IMR-90 (cell line): ENCODE results near the gene LDHB. TPM values are rescaled to one million over a fixed set of nuclear protein-coding genes. Genes with fewer than 3 reads are reported as not detected.

Experiments used
- ATAC-seq: fragments of 200-7000 bp; cut with Tn5 transposase; 2 replicates; pipeline ENCODE4 v1.9.1; 2020; ENCODE audit warnings: low read depth, mild to moderate bottlenecking, moderate library complexity
- BruUV-seq: library from RNA; stranded (reverse); fragments of 400-500 nt; replicated peaks from 2 replicates; lab custom pipeline; 2021; lab: Mats Ljungman, UMichigan
- CTCF ChIA-PET: fragments of 300-600 bp; formaldehyde crosslinking; extraction: SDS; loops from one replicate; lab custom pipeline; 2021; ENCODE audit warnings: antibody characterized with exemption; lab: Yijun Ruan, JAX
- POLR2A ChIA-PET: fragments of 300-600 bp; sonication (Branson Sonifier 250); formaldehyde crosslinking; loops from one replicate; lab custom pipeline; 2022; ENCODE audit warnings: antibody characterized with exemption; ENCODE audit not compliant: unreplicated experiment; lab: Charles Lee
- DNase-seq: peaks from one replicate; pipeline ENCODE4 v3.0.0; 2013
- H2AFZ ChIP-seq: replicated peaks from 2 replicates; pipeline ENCODE3; 2013; ENCODE audit warnings: low read length, mild to moderate bottlenecking; ENCODE audit not compliant: poor library complexity
- H2AK5ac ChIP-seq: 2 replicates; pipeline ENCODE4 v1.6.1; 2013; ENCODE audit warnings: low read depth, low read length, inconsistent platforms
- H2AK9ac ChIP-seq: replicated peaks from 2 replicates; pipeline ENCODE3; 2013; ENCODE audit warnings: mild to moderate bottlenecking, low read depth, low read length, moderate library complexity; ENCODE audit not compliant: poor library complexity
- H2BK120ac ChIP-seq: 2 replicates; pipeline ENCODE4 v1.6.1; 2013; ENCODE audit warnings: low read depth, low read length, inconsistent platforms
- H2BK15ac ChIP-seq: 3 replicates; pipeline ENCODE4 v1.6.1; 2013; ENCODE audit warnings: low read depth, low read length, inconsistent platforms
- H2BK20ac ChIP-seq: 2 replicates; pipeline ENCODE4 v1.6.1; 2013; ENCODE audit warnings: low read depth, mild to moderate bottlenecking, inconsistent platforms, low read length, moderate library complexity
- H2BK5ac ChIP-seq: 2 replicates; pipeline ENCODE4 v1.6.1; 2013; ENCODE audit warnings: mild to moderate bottlenecking, low read depth, low read length, inconsistent platforms; ENCODE audit not compliant: poor library complexity, severe bottlenecking
- H3K14ac ChIP-seq: replicated peaks from 2 replicates; pipeline ENCODE4 v1.6.1; 2013; ENCODE audit warnings: low read depth, low read length, inconsistent platforms
- H3K18ac ChIP-seq: 2 replicates; pipeline ENCODE4 v1.6.1; 2013; ENCODE audit warnings: low read depth, low read length, control low read depth
- H3K23ac ChIP-seq: 2 replicates; pipeline ENCODE4 v1.6.1; 2013; ENCODE audit warnings: low read depth, low read length, inconsistent platforms
- H3K27ac ChIP-seq: 2 replicates; pipeline ENCODE4 v1.5.1; 2013; ENCODE audit warnings: mild to moderate bottlenecking, control low read depth, low read length; ENCODE audit not compliant: insufficient read depth
- H3K27me3 ChIP-seq: 2 replicates; pipeline ENCODE4 v1.6.1; 2013; ENCODE audit warnings: low read length; ENCODE audit not compliant: control insufficient read depth, insufficient read depth
- H3K36me3 ChIP-seq: 2 replicates; pipeline ENCODE4 v1.6.1; 2013; ENCODE audit warnings: low read length, mixed read lengths; ENCODE audit not compliant: control insufficient read depth, insufficient read depth
- H3K4ac ChIP-seq: 2 replicates; pipeline ENCODE4 v1.6.1; 2013; ENCODE audit warnings: low read depth, low read length, inconsistent platforms
- H3K4me1 ChIP-seq: 2 replicates; pipeline ENCODE4 v1.6.1; 2013; ENCODE audit warnings: low read length, mixed read lengths; ENCODE audit not compliant: control insufficient read depth, insufficient read depth
- H3K4me2 ChIP-seq: 2 replicates; pipeline ENCODE4 v1.6.1; 2013; ENCODE audit warnings: low read depth, mild to moderate bottlenecking, control low read depth, low read length, moderate library complexity
- H3K4me3 ChIP-seq: 2 replicates; pipeline ENCODE4 v1.5.1; 2013; ENCODE audit warnings: low read depth, mild to moderate bottlenecking, control low read depth, low read length, moderate library complexity; ENCODE audit not compliant: insufficient read depth
- H3K56ac ChIP-seq: 2 replicates; pipeline ENCODE4 v1.6.1; 2013; ENCODE audit warnings: low read length, inconsistent platforms; ENCODE audit not compliant: insufficient read depth; ENCODE audit errors: extremely low read depth
- H3K79me1 ChIP-seq, 2 experiments: 2 replicates each; pipeline ENCODE4 v1.6.1; 2013; ENCODE audit warnings: low read length in 2 of 2, inconsistent platforms in 1 of 2, low read depth in 1 of 2
- H3K9ac ChIP-seq: 2 replicates; pipeline ENCODE4 v1.6.1; 2013; ENCODE audit warnings: low read depth, low read length, control low read depth
- H3K9me1 ChIP-seq: 2 replicates; pipeline ENCODE4 v1.6.1; 2013; ENCODE audit warnings: low read length, inconsistent platforms; ENCODE audit not compliant: insufficient read depth
- H3K9me3 ChIP-seq: 2 replicates; pipeline ENCODE4 v1.6.1; 2013; ENCODE audit warnings: low read length; ENCODE audit not compliant: control insufficient read depth, insufficient read depth
- H4K20me1 ChIP-seq: 2 replicates; pipeline ENCODE4 v1.6.1; 2013; ENCODE audit warnings: low read length, inconsistent platforms; ENCODE audit not compliant: insufficient read depth
- H4K5ac ChIP-seq: 2 replicates; pipeline ENCODE4 v1.6.1; 2013; ENCODE audit warnings: mild to moderate bottlenecking, low read depth, low read length, control low read depth
- H4K8ac ChIP-seq, 2 experiments: 2 replicates each; pipeline ENCODE4 v1.6.1; 2013; ENCODE audit warnings: low read depth in 2 of 2, low read length in 2 of 2, control low read depth in 1 of 2, inconsistent platforms in 1 of 2
- H4K91ac ChIP-seq: 2 replicates; pipeline ENCODE4 v1.6.1; 2013; ENCODE audit warnings: low read depth, low read length, inconsistent platforms; ENCODE audit not compliant: insufficient read depth
- BHLHE40 ChIP-seq: fragments of 150-350 bp; IDR thresholded peaks from 2 replicates; pipeline ENCODE4 v1.6.1; 2016; ENCODE audit warnings: mild to moderate bottlenecking, low read depth, low read length
- CEBPB ChIP-seq: IDR thresholded peaks from 2 replicates; pipeline ENCODE4 v1.6.1; 2012; ENCODE audit warnings: low read depth, low read length, improper control_type of control experiment
- CHD1 ChIP-seq: IDR thresholded peaks from 2 replicates; pipeline ENCODE4 v1.6.1; 2012; ENCODE audit warnings: low read depth, low read length, improper control_type of control experiment
- FOS ChIP-seq: fragments of 150-350 bp; IDR thresholded peaks from 2 replicates; pipeline ENCODE4 v1.6.1; 2016; ENCODE audit warnings: low read depth, low read length
- MAFK ChIP-seq: IDR thresholded peaks from 2 replicates; pipeline ENCODE4 v1.6.1; 2012; ENCODE audit warnings: low read depth, low read length, improper control_type of control experiment
- MAZ ChIP-seq: IDR thresholded peaks from 2 replicates; pipeline ENCODE4 v1.6.1; 2012; ENCODE audit warnings: low read depth, mild to moderate bottlenecking, low read length, improper control_type of control experiment, moderate library complexity, borderline replicate concordance
- MXI1 ChIP-seq: IDR thresholded peaks from 2 replicates; pipeline ENCODE4 v1.6.1; 2012; ENCODE audit warnings: low read depth, mild to moderate bottlenecking, low read length, moderate library complexity, borderline replicate concordance
- NFE2L2 ChIP-seq: fragments of 150-350 bp; IDR thresholded peaks from 2 replicates; pipeline ENCODE4 v1.6.1; 2016; ENCODE audit warnings: low read depth, mild to moderate bottlenecking, low read length
- POLR2A ChIP-seq: IDR thresholded peaks from 2 replicates; pipeline ENCODE4 v1.6.1; 2012; ENCODE audit warnings: mild to moderate bottlenecking, low read depth, low read length
- RAD21 ChIP-seq: IDR thresholded peaks from 2 replicates; pipeline ENCODE4 v1.6.1; 2012; ENCODE audit warnings: low read length, improper control_type of control experiment
- RCOR1 ChIP-seq: IDR thresholded peaks from 2 replicates; pipeline ENCODE4 v1.6.1; 2012; ENCODE audit warnings: mild to moderate bottlenecking, low read length, improper control_type of control experiment; ENCODE audit not compliant: insufficient replicate concordance
- RFX5 ChIP-seq: IDR thresholded peaks from 2 replicates; pipeline ENCODE4 v1.8.0; 2012; ENCODE audit warnings: low read depth, mild to moderate bottlenecking, low read length, moderate library complexity
- SMC3 ChIP-seq: fragments of 150-350 bp; IDR thresholded peaks from 2 replicates; pipeline ENCODE4 v1.6.1; 2016; ENCODE audit warnings: low read depth, mild to moderate bottlenecking, antibody characterized with exemption, low read length, moderate library complexity
- whole genome bisulfite sequencing, 2 experiments: methylation state at CpG; one replicate each; pipeline versions ENCODE4 v1.1.5 to v1.1.7; 2013; ENCODE audit warnings: missing lambda C conversion rate in 2 of 2; ENCODE audit not compliant: insufficient read length in 1 of 2; ENCODE audit errors: extremely low coverage in 2 of 2; 5-methylcytosine and 5-hydroxymethylcytosine counted together
- dilution Hi-C: fragments of 300-500 bp; cut with HindIII; formaldehyde crosslinking; loops from one replicate; pipeline ENCODE4 v1.14.3; 2018; ENCODE audit warnings: low sequenced_read_pairs; ENCODE audit not compliant: unreplicated experiment
- in situ Hi-C: fragments of 300-500 bp; cut with MboI; formaldehyde crosslinking; loops from 3 replicates; pipeline ENCODE4 v1.14.3; 2019; ENCODE audit warnings: low sequenced_read_pairs, inconsistent platforms, mixed read lengths
- intact Hi-C: fragments of 100-400 bp; cut with micrococcal nuclease; formaldehyde crosslinking; loops from 2 replicates; pipeline ENCODE4 v1.10.0; 2022
- polyA plus RNA-seq, 3 experiments: library from polyadenylated mRNA; depleted of rRNA; stranded (reverse); fragments of >200 nt; gene quantifications; 2 replicates each; pipeline ENCODE4 v1.2.3, GENCODE V29; 2012; ENCODE audit warnings: low replicate concordance in 1 of 3
- total RNA-seq: library from RNA; depleted of rRNA; stranded (reverse); fragments of >200 nt; gene quantifications from 2 replicates; pipeline ENCODE4 v1.2.3, GENCODE V29; 2012
- TF ChIP-seq, protein P1 (sequence below): fragments of 150-350 bp; IDR thresholded peaks from 2 replicates; pipeline ENCODE4 v1.6.1; 2016; ENCODE audit warnings: low read depth, mild to moderate bottlenecking, low read length, moderate library complexity, borderline replicate concordance
- TF ChIP-seq, protein P2 (sequence below): conservative IDR thresholded peaks from 2 replicates; pipeline ENCODE4 v1.5.1; 2012; ENCODE audit warnings: mild to moderate bottlenecking, low read depth, low read length, improper control_type of control experiment
- TF ChIP-seq, protein P3 (sequence below): fragments of 150-350 bp; IDR thresholded peaks from 2 replicates; pipeline ENCODE4 v1.6.1; 2017; ENCODE audit warnings: mild to moderate bottlenecking, antibody characterized with exemption, low read length, low read depth

LDHB gene
- total and polyA plus RNA-seq, 2 of the 4 experiments (the other 2 are of a cell fraction) = 623 to 630 TPM

DNA sequence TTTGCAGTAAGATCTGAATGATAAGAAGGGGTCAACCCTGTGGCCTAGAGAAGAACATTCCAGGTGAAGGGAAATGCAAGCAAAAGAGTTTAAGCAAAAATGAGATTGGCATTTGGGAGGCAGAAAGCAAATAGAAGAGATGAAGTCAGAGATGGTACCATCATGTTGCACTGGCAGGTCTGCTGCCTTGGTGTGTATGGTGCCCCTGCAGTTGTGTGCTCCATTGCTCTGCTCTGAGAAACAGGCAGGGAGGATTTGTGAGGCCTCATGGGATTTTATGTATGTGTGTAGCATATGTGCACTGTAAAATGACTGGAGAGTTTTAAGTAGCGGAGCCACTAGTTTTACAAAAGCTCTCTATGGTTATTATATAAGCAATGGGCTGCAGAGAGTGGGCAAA, 6.6 kb downstream of the LDHB start:
- intact Hi-C loops = loop anchor here (10.0 kb wide), 1 partner anchor 874 kb away; no protein-coding TSS in a partner anchor

More for the DNA sequence above, 6.6 kb downstream of the LDHB start:
- dilution Hi-C loops = no loop called here
- no peaks in the 10 kb centered on the region for H3K9me3 ChIP-seq
- no peak overlapping the region for H2BK15ac ChIP-seq
- no peak overlapping the region for H3K14ac ChIP-seq
- no peak overlapping the region for H4K5ac ChIP-seq
- no CpG with 5 or more reads among the region's 1 CpG for WGBS, 2 experiments
- no peak overlapping the region for H3K9ac ChIP-seq
- TF ChIP-seq RAD21 = no peak
- TF ChIP-seq MXI1 = no peak
- TF ChIP-seq, protein P1, sequence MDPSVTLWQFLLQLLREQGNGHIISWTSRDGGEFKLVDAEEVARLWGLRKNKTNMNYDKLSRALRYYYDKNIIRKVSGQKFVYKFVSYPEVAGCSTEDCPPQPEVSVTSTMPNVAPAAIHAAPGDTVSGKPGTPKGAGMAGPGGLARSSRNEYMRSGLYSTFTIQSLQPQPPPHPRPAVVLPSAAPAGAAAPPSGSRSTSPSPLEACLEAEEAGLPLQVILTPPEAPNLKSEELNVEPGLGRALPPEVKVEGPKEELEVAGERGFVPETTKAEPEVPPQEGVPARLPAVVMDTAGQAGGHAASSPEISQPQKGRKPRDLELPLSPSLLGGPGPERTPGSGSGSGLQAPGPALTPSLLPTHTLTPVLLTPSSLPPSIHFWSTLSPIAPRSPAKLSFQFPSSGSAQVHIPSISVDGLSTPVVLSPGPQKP = no peak
- no peak for TF ChIP-seq POLR2A
- TF ChIP-seq CEBPB = no peak
- no peak for TF ChIP-seq NFE2L2
- no peak for TF ChIP-seq MAFK
- no peak for TF ChIP-seq BHLHE40
- TF ChIP-seq RFX5 = no peak
- TF ChIP-seq FOS = no peak
- TF ChIP-seq, protein P2, sequence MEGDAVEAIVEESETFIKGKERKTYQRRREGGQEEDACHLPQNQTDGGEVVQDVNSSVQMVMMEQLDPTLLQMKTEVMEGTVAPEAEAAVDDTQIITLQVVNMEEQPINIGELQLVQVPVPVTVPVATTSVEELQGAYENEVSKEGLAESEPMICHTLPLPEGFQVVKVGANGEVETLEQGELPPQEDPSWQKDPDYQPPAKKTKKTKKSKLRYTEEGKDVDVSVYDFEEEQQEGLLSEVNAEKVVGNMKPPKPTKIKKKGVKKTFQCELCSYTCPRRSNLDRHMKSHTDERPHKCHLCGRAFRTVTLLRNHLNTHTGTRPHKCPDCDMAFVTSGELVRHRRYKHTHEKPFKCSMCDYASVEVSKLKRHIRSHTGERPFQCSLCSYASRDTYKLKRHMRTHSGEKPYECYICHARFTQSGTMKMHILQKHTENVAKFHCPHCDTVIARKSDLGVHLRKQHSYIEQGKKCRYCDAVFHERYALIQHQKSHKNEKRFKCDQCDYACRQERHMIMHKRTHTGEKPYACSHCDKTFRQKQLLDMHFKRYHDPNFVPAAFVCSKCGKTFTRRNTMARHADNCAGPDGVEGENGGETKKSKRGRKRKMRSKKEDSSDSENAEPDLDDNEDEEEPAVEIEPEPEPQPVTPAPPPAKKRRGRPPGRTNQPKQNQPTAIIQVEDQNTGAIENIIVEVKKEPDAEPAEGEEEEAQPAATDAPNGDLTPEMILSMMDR = no peak
- no peak for TF ChIP-seq MAZ
- TF ChIP-seq SMC3 = no peak
- TF ChIP-seq, protein P3, sequence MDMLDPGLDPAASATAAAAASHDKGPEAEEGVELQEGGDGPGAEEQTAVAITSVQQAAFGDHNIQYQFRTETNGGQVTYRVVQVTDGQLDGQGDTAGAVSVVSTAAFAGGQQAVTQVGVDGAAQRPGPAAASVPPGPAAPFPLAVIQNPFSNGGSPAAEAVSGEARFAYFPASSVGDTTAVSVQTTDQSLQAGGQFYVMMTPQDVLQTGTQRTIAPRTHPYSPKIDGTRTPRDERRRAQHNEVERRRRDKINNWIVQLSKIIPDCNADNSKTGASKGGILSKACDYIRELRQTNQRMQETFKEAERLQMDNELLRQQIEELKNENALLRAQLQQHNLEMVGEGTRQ = no peak
- no peak for TF ChIP-seq CHD1
- no peak for TF ChIP-seq RCOR1
- H3K18ac ChIP-seq = no peak overlapping the region
- ChIA-PET POLR2A (no interaction called here), CTCF (no interaction called here)
- H2BK20ac ChIP-seq = no peak overlapping the region
- peaks cover 40 to 46% of the 10 kb centered on the region in 2 experiments for H3K79me1 ChIP-seq
- no peak overlapping the region for H2AK9ac ChIP-seq
- H3K27ac ChIP-seq = no peak overlapping the region
- H3K4me2 ChIP-seq = no peak overlapping the region
- H3K56ac ChIP-seq = no peak overlapping the region
- ATAC-seq (no peak), DNase-seq (no peak)
- no peak overlapping the region for H2AFZ ChIP-seq
- no peaks in the 10 kb centered on the region for H3K27me3 ChIP-seq
- BruUV-seq = no TSS peak
- H4K91ac ChIP-seq = no peak overlapping the region
- H4K8ac ChIP-seq = no peak overlapping the region
- no peak overlapping the region for H3K4me3 ChIP-seq
- no peak overlapping the region for H2AK5ac ChIP-seq
- no peak overlapping the region for H2BK5ac ChIP-seq
- H4K20me1 ChIP-seq = peaks cover 9% of the 10 kb centered on the region
- H3K23ac ChIP-seq = no peak overlapping the region
- peaks cover 3% of the 10 kb centered on the region; the same call in 1 of the 2 replicates for H3K4me1 ChIP-seq
- H2BK120ac ChIP-seq = no peak overlapping the region
- H3K9me1 ChIP-seq = 0 out of 2 replicates have a peak, but pooled peaks cover 3% of the 10 kb centered on the region
- peaks cover 35% of the 10 kb centered on the region for H3K36me3 ChIP-seq
- in situ Hi-C loops = no loop called here
- H3K4ac ChIP-seq = no peak overlapping the region
